Activated naive CD8-positive, alpha-beta T cell (primary cell): ENCODE data around the gene LTC4S.

Experiments
- H3K27ac Mint-ChIP-seq: one replicate; pipeline ENCODE4 v1.8.0; 2021; ENCODE audit warnings: mixed read lengths
- H3K27me3 Mint-ChIP-seq: one replicate; pipeline ENCODE4 v1.8.0; 2021; ENCODE audit warnings: mixed read lengths
- H3K36me3 Mint-ChIP-seq: one replicate; pipeline ENCODE4 v1.8.0; 2021; ENCODE audit warnings: mixed read lengths
- H3K4me1 Mint-ChIP-seq: one replicate; pipeline ENCODE4 v1.8.0; 2021; ENCODE audit warnings: low read depth, mixed read lengths
- H3K4me3 Mint-ChIP-seq: one replicate; pipeline ENCODE4 v1.8.0; 2021; ENCODE audit warnings: mild to moderate bottlenecking, mixed read lengths
- H3K9me3 Mint-ChIP-seq: one replicate; pipeline ENCODE4 v1.8.0; 2021; ENCODE audit warnings: low read depth, mixed read lengths

The LTC4S gene

GRCh38 chr5:179819296-179820126, 25.7 kb downstream of the LTC4S start:
- Mint-ChIP-seq H3K27ac (peak overlapping the region; percentile 86), H3K4me1 (peaks cover 44% of the 10 kb centered on the region), H3K36me3 (peaks cover 5% of the 10 kb centered on the region), H3K9me3 (no peaks in the 10 kb centered on the region), H3K4me3 (peak overlapping the region; percentile 77), H3K27me3 (no peaks in the 10 kb centered on the region)

- H3K4me1 Mint-ChIP-seq: peaks cover 48% of the 10 kb centered on the region
- H3K9me3 Mint-ChIP-seq: no peaks in the 10 kb centered on the region
- H3K36me3 Mint-ChIP-seq: peaks cover 7% of the 10 kb centered on the region
- H3K27ac Mint-ChIP-seq: peak overlapping the region; percentile 86
- H3K4me3 Mint-ChIP-seq: peak overlapping the region; percentile 77
- no peaks in the 10 kb centered on the region for H3K27me3 Mint-ChIP-seq
Observed at GRCh38 chr5:179820127-179820482, 26.3 kb downstream of the LTC4S start.

GRCh38 chr5:179820483-179821297, 26.9 kb downstream of the LTC4S start, which contains the start of gene SQSTM1:
TSS of gene SQSTM1 (plus strand) at chr5:179820905. CDS start at chr5:179820937, 32 bp downstream.
- Mint-ChIP-seq H3K27ac (peak within 1 kb of the TSS; percentile 86), H3K27me3 (no peaks in the 10 kb centered on the region), H3K9me3 (no peaks in the 10 kb centered on the region), H3K4me3 (peak within 1 kb of the TSS; percentile 92), H3K36me3 (peaks cover 5% of the 10 kb centered on the region), H3K4me1 (peaks cover 49% of the 10 kb centered on the region)

GRCh38 chr5:179821298-179822058, 27.7 kb downstream of the LTC4S start:
- no peaks in the 10 kb centered on the region for H3K9me3 Mint-ChIP-seq
- no peaks in the 10 kb centered on the region for H3K27me3 Mint-ChIP-seq
- H3K4me1 Mint-ChIP-seq: peaks cover 47% of the 10 kb centered on the region
- peak overlapping the region; percentile 83 for H3K27ac Mint-ChIP-seq
- peak overlapping the region; percentile 92 for H3K4me3 Mint-ChIP-seq
- H3K36me3 Mint-ChIP-seq: peaks cover 4% of the 10 kb centered on the region

GRCh38 chr5:179822059-179822432, 28.3 kb downstream of the LTC4S start:
- peak overlapping the region; percentile 83 for H3K27ac Mint-ChIP-seq
- H3K36me3 Mint-ChIP-seq: peaks cover 4% of the 10 kb centered on the region
- no peaks in the 10 kb centered on the region for H3K27me3 Mint-ChIP-seq
- H3K4me3 Mint-ChIP-seq: peak overlapping the region; percentile 92
- peaks cover 52% of the 10 kb centered on the region for H3K4me1 Mint-ChIP-seq
- no peaks in the 10 kb centered on the region for H3K9me3 Mint-ChIP-seq

- Mint-ChIP-seq H3K36me3 (peaks cover 4% of the 10 kb centered on the region), H3K27ac (peak overlapping the region; percentile 83), H3K27me3 (no peaks in the 10 kb centered on the region), H3K4me1 (peaks cover 51% of the 10 kb centered on the region), H3K9me3 (no peaks in the 10 kb centered on the region), H3K4me3 (peak overlapping the region; percentile 92)
Observed at GRCh38 chr5:179822444-179822990, 28.7 kb downstream of the LTC4S start.

GRCh38 chr5:179823937-179824744, 30.4 kb downstream of the LTC4S start:
- Mint-ChIP-seq H3K4me1 (peaks cover 48% of the 10 kb centered on the region), H3K27me3 (no peaks in the 10 kb centered on the region), H3K9me3 (no peaks in the 10 kb centered on the region), H3K27ac (peak overlapping the region; percentile 87), H3K36me3 (peaks cover 10% of the 10 kb centered on the region), H3K4me3 (peak overlapping the region; percentile 42)

- H3K36me3 Mint-ChIP-seq: peaks cover 10% of the 10 kb centered on the region
- H3K4me3 Mint-ChIP-seq: peak overlapping the region; percentile 42
- peaks cover 45% of the 10 kb centered on the region for H3K4me1 Mint-ChIP-seq
- H3K27ac Mint-ChIP-seq: peak overlapping the region; percentile 87
- no peaks in the 10 kb centered on the region for H3K9me3 Mint-ChIP-seq
- H3K27me3 Mint-ChIP-seq: no peaks in the 10 kb centered on the region
Observed at GRCh38 chr5:179824745-179825112, 30.9 kb downstream of the LTC4S start.

GRCh38 chr5:179825655-179826182, 31.9 kb downstream of the LTC4S start:
- Mint-ChIP-seq H3K4me1 (peaks cover 40% of the 10 kb centered on the region), H3K36me3 (peaks cover 10% of the 10 kb centered on the region), H3K4me3 (no peak overlapping the region), H3K27ac (peak overlapping the region; percentile 28), H3K9me3 (no peaks in the 10 kb centered on the region), H3K27me3 (no peaks in the 10 kb centered on the region)

GRCh38 chr5:179827680-179828079, 33.9 kb downstream of the LTC4S start:
- H3K27me3 Mint-ChIP-seq: no peaks in the 10 kb centered on the region
- H3K4me1 Mint-ChIP-seq: peaks cover 35% of the 10 kb centered on the region
- H3K27ac Mint-ChIP-seq: peak overlapping the region; percentile 88
- peak overlapping the region; percentile 32 for H3K4me3 Mint-ChIP-seq
- H3K36me3 Mint-ChIP-seq: peaks cover 10% of the 10 kb centered on the region
- no peaks in the 10 kb centered on the region for H3K9me3 Mint-ChIP-seq

- peak overlapping the region; percentile 83 for H3K27ac Mint-ChIP-seq
- peaks cover 29% of the 10 kb centered on the region for H3K4me1 Mint-ChIP-seq
- no peaks in the 10 kb centered on the region for H3K9me3 Mint-ChIP-seq
- H3K27me3 Mint-ChIP-seq: no peaks in the 10 kb centered on the region
- peaks cover 16% of the 10 kb centered on the region for H3K36me3 Mint-ChIP-seq
- no peak overlapping the region for H3K4me3 Mint-ChIP-seq
Observed at GRCh38 chr5:179828756-179829421, 35.1 kb downstream of the LTC4S start.

GRCh38 chr5:179829732-179830435, 36.1 kb downstream of the LTC4S start:
- peaks cover 23% of the 10 kb centered on the region for H3K4me1 Mint-ChIP-seq
- peak overlapping the region; percentile 83 for H3K27ac Mint-ChIP-seq
- no peaks in the 10 kb centered on the region for H3K27me3 Mint-ChIP-seq
- H3K4me3 Mint-ChIP-seq: no peak overlapping the region
- no peaks in the 10 kb centered on the region for H3K9me3 Mint-ChIP-seq
- peaks cover 13% of the 10 kb centered on the region for H3K36me3 Mint-ChIP-seq
